ENCODE results near the gene NRM. TPM values are rescaled to one million over a fixed set of nuclear protein-coding genes. Genes with fewer than 3 reads are reported as not detected.

NRM gene
- total and polyA plus RNA-seq, 2 of the 13 experiments (the other 11 are each of a cell fraction or from before 2014, with no cell fraction given): 12.5 to 16.0 TPM

- TF ChIP-seq ETS1 (CRISPR knock-in tag; IDR thresholded peaks at IDR 0.05): no peak
- TF ChIP-seq PRPF4 (IDR thresholded peaks at IDR 0.05; ENCODE audit: low read depth, low read length, poor library complexity, severe bottlenecking): no peak
- TF ChIP-seq KDM4B (CRISPR knock-in tag; IDR thresholded peaks at IDR 0.05): no peak
- no peak for TF ChIP-seq IKZF1 (IDR thresholded peaks at IDR 0.05)
- TF ChIP-seq GRHL1 (CRISPR knock-in tag; conservative IDR thresholded peaks at IDR 0.05): no peak
- TF ChIP-seq ZNF780A (CRISPR knock-in tag; IDR thresholded peaks at IDR 0.05): 0 out of 2 replicates have a peak, but pooled peaks have one; percentile 28
- TF ChIP-seq DMAP1 (CRISPR knock-in tag; IDR thresholded peaks at IDR 0.05): no peak; the same call in 1 of the 2 replicates
- no peak for TF ChIP-seq MED13 (CRISPR knock-in tag; IDR thresholded peaks at IDR 0.05)
- peak; percentile 76; the same call in 1 of the 2 replicates for TF ChIP-seq PAF1 (CRISPR knock-in tag; IDR thresholded peaks at IDR 0.05)
- TF ChIP-seq PCBP2 (optimal IDR thresholded peaks at IDR 0.05; ENCODE audit: low read depth, low read length, poor library complexity, severe bottlenecking): no peak
- TF ChIP-seq GPN1 (CRISPR knock-in tag; IDR thresholded peaks at IDR 0.05; ENCODE audit: borderline replicate concordance): no peak
- TF ChIP-seq CBX5 (CRISPR knock-in tag; IDR thresholded peaks at IDR 0.05; ENCODE audit: borderline replicate concordance): no peak
- no peak for TF ChIP-seq ZNF280D (CRISPR knock-in tag; IDR thresholded peaks at IDR 0.05)
- no peak for TF ChIP-seq GLI4 (CRISPR knock-in tag; IDR thresholded peaks at IDR 0.05; ENCODE audit: borderline replicate concordance)
- TF ChIP-seq GPBP1L1 (CRISPR knock-in tag; IDR thresholded peaks at IDR 0.05): no peak
- no peak for TF ChIP-seq ZMYM2 (CRISPR knock-in tag; IDR thresholded peaks at IDR 0.05)
- no peak for TF ChIP-seq ZNF34 (CRISPR knock-in tag; IDR thresholded peaks at IDR 0.05; ENCODE audit: borderline replicate concordance)
- no peak for TF ChIP-seq ADNP (CRISPR knock-in tag; IDR thresholded peaks at IDR 0.05)
- TF ChIP-seq CCAR2 (optimal IDR thresholded peaks at IDR 0.05; ENCODE audit: low read depth, low read length): no peak
Observed at GRCh38 chr6:30725713-30726505, 35.1 kb upstream of the NRM start (continued).

Data from HepG2 (cell line).